22Rv1 (cell line): ENCODE data around the gene SLC25A6.
"Not testable (repeated sequence)": the region's sequence is repeated elsewhere in the genome, so short reads cannot be mapped to it uniquely, and the experiment has no call there.

ENCODE experiments used
- H3K27ac ChIP-seq: fragments of 450-650 bp; 2 replicates; pipeline ENCODE4 v1.5.1; 2017
- CTCF ChIP-seq: fragments of 450-650 bp; IDR thresholded peaks from 2 replicates; pipeline ENCODE4 v1.5.1; 2017; ENCODE audit warnings: mild to moderate bottlenecking
- ZFX ChIP-seq: fragments of 450-650 bp; IDR thresholded peaks from 2 replicates; pipeline ENCODE4 v1.6.1; 2017; ENCODE audit warnings: antibody characterized with exemption, borderline replicate concordance

SLC25A6 gene

GRCh38 chrX:1391707-1392375 is at the start of gene SLC25A6:
TSS of gene SLC25A6 (minus strand) at chrX:1392113. CDS start at chrX:1392009, 104 bp downstream.
- H3K27ac ChIP-seq, result peak within 1 kb of the TSS; percentile 99
- TF ChIP-seq ZFX (no peak), CTCF (0 out of 2 replicates have a peak, but pooled peaks have one; percentile 12)

- H3K27ac ChIP-seq, result no peak overlapping the region
- no peak for TF ChIP-seq CTCF
- no peak for TF ChIP-seq ZFX
Observed at GRCh38 chrX:1440506-1440905, 48.6 kb upstream of the SLC25A6 start.

- H3K27ac ChIP-seq, result no peak overlapping the region
Observed at GRCh38 chrX:1435241-1435895, 43.5 kb upstream of the SLC25A6 start.

GRCh38 chrX:1434871-1435240 is 42.9 kb upstream of the SLC25A6 start:
- TF ChIP-seq CTCF (no peak), ZFX (no peak)
- no peak overlapping the region for H3K27ac ChIP-seq

More at GRCh38 chrX:1435241-1435895, 43.5 kb upstream of the SLC25A6 start:
- no peak for TF ChIP-seq ZFX

GRCh38 chrX:1433646-1434357 is 41.9 kb upstream of the SLC25A6 start:
- no peak for TF ChIP-seq CTCF
- no peak for TF ChIP-seq ZFX
- H3K27ac ChIP-seq, result no peak overlapping the region

- TF ChIP-seq CTCF, result no peak
- no peak for TF ChIP-seq ZFX
- H3K27ac ChIP-seq, result no peak overlapping the region
Observed at GRCh38 chrX:1430451-1430850, 38.5 kb upstream of the SLC25A6 start.

- no peak overlapping the region for H3K27ac ChIP-seq
- TF ChIP-seq CTCF, result no peak
- TF ChIP-seq ZFX, result no peak
Observed at GRCh38 chrX:1427756-1428155, 35.8 kb upstream of the SLC25A6 start.

- not testable (repeated sequence) for H3K27ac ChIP-seq
Observed at GRCh38 chrX:1426321-1426720, 34.4 kb upstream of the SLC25A6 start.
